IgD-negative memory B cell (primary cell): ENCODE results near the gene NFATC2. TPM values are rescaled to one million over a fixed set of nuclear protein-coding genes. Genes with fewer than 3 reads are reported as not detected.

ENCODE experiments used
- H3K27ac Mint-ChIP-seq, 3 donors: one replicate each; pipeline ENCODE4 v1.8.0; 2020 to 2022; ENCODE audit warnings: mild to moderate bottlenecking in 3 of 3, mixed read lengths in 3 of 3, moderate library complexity in 1 of 3
- H3K27me3 Mint-ChIP-seq: one replicate; pipeline ENCODE4 v1.8.0; 2021; ENCODE audit warnings: mixed read lengths
- H3K36me3 Mint-ChIP-seq: one replicate; pipeline ENCODE4 v1.8.0; 2020; ENCODE audit warnings: mild to moderate bottlenecking, mixed read lengths
- H3K4me1 Mint-ChIP-seq, 3 donors: one replicate each; pipeline ENCODE4 v1.8.0; 2020 to 2022; ENCODE audit warnings: mixed read lengths in 3 of 3, mild to moderate bottlenecking in 1 of 3
- H3K4me3 Mint-ChIP-seq, 4 donors: one replicate each; pipeline ENCODE4 v1.8.0; 2020 to 2022; ENCODE audit warnings: mild to moderate bottlenecking in 4 of 4, mixed read lengths in 4 of 4, moderate library complexity in 3 of 4
- H3K9me3 Mint-ChIP-seq, 3 donors: one replicate each; pipeline ENCODE4 v1.8.0; 2020 to 2021; ENCODE audit warnings: mixed read lengths in 3 of 3, mild to moderate bottlenecking in 1 of 3
- polyA plus RNA-seq: library from polyadenylated mRNA; unstranded; fragments of 300-500 nt; fragmentation: Illumina TruSeq; gene quantifications from one replicate; pipeline ENCODE4 v1.2.3, GENCODE V29; 2021

The NFATC2 gene
- polyA plus RNA-seq = 17.4 TPM

DNA sequence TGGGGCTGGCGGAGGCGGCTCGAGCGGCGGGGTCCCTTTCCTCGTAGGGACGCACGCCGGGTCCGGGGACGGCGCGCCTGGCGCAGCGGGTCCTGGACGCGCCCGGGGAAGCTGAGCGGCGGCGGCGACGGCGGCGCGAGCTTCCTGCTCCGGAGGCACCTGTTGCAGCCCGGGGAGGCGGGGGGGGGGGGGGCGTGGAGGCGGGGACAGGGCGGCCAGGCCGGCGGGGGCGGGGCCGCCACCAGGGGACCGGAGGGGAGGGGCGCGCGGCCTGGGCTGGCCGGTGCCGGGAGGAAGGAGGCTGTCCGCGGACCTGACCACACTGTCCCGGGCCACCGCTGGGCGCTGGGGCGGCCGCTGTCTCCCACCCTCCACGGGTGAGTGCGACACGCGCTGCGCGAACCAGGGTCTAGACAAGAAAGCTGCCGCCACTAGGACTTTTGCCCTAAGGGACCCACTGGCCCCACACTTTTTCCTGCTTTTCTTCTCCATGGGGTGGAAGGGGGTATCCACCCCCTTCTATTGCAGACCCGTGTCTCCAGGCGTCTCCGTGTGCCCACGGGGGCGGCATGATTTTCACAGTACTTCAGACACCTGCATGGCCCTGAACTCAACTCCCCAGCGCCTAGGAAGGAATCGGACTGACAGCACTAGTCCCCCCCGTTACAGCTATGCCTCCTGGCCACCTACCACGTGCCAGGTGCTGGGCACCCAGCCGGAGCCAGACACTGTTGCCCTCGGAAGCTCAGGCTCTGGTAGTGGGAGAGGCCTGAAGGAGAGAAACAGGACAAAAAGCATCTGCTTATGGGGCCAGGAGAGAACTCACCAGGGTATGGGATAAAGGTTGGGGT lies at the start of gene NFATC2:
Gene NFATC2 (minus strand): TSS at position 149 of the 851 bp plus-strand sequence. CDS start 220 bp downstream, outside the sequence.
- Mint-ChIP-seq H3K9me3 (no peaks in the 10 kb centered on the region), H3K4me1 (peaks cover 30 to 37% (median 32%) of the 10 kb centered on the region in 3 donors), H3K27me3 (no peaks in the 10 kb centered on the region)

DNA sequence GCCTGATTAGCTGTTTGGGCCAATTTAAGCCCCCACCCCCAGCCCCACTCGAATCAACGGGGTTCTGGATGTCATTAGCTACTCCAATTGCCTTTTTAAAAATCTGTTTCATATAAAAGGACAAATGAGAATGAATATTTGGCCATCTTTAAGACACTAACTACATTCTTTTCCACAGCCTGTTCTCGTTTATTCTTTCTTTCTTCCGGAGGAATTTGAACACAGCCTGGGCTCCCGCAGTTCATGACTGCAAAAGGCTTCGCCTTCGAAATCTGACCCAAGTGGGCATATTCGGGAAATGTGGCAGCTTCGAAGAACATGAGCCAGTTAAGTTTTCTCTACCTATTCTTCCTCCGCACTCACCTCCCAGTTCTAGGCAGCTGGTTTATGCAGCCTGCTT lies 49.4 kb upstream of the NFATC2 start:
- H3K4me1 Mint-ChIP-seq = peaks cover 13 to 19% (median 14%) of the 10 kb centered on the region in 3 donors
- H3K4me3 Mint-ChIP-seq = no peak overlapping the region
- H3K36me3 Mint-ChIP-seq = no peaks in the 10 kb centered on the region
- H3K9me3 Mint-ChIP-seq = peaks cover 0 to 2% (median 0%) of the 10 kb centered on the region in 3 donors
- peak overlapping the region in 1 of 3 donors; percentile 64 for H3K27ac Mint-ChIP-seq
- H3K27me3 Mint-ChIP-seq = peaks cover 16% of the 10 kb centered on the region

More for the DNA sequence above, at the start of gene NFATC2:
- Mint-ChIP-seq H3K27ac (peak within 1 kb of the TSS; percentile 95 to 98 (median 98)), H3K36me3 (peaks cover 7% of the 10 kb centered on the region), H3K4me3 (peak within 1 kb of the TSS; percentile 94 to 98 (median 98))

DNA sequence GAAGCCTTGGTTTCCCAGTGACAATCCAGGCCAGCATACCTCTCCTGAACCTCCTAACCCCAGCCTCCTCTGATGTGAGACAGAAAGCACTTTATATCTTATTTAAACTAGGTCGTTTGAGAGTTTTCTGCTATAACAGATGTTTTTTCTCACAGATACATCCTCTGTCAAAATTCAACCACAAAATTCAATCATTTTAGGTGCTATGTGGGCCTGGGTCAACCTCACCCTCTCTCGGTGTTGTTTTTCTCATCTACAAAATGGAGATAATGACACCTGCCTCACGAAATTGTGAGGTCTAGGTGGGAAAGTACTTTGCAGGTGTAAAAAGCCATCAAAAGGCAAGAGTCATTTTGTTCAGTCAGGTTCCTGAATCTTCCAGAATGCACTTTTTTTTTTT lies 46.2 kb upstream of the NFATC2 start:
- Mint-ChIP-seq H3K36me3 (no peaks in the 10 kb centered on the region), H3K9me3 (peaks cover 0 to 2% (median 0%) of the 10 kb centered on the region in 3 donors), H3K27ac (no peak overlapping the region), H3K4me1 (peaks cover 3 to 7% (median 4%) of the 10 kb centered on the region in 3 donors), H3K4me3 (no peak overlapping the region), H3K27me3 (peaks cover 21% of the 10 kb centered on the region)

DNA sequence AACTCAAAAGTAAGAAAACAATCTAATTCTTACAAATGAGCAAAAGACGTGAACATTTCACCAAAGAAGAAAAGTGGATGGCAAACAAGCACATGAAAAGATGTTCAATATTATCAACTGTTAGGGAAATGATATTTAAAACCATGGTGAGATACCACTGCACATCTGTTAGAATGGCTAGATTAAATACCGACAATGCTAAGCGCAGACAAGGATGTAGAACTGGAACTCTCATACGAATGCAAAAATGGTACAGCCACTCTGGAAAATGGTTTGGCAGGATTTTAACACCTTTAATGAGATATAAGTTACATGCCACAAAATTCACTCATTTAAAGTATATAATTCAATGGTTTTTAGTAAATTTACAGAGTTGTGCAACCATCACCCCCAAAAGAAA lies 44.6 kb upstream of the NFATC2 start:
- H3K9me3 Mint-ChIP-seq = peaks cover 0 to 2% (median 0%) of the 10 kb centered on the region in 3 donors
- H3K4me1 Mint-ChIP-seq = peaks cover 3 to 7% (median 4%) of the 10 kb centered on the region in 3 donors

DNA sequence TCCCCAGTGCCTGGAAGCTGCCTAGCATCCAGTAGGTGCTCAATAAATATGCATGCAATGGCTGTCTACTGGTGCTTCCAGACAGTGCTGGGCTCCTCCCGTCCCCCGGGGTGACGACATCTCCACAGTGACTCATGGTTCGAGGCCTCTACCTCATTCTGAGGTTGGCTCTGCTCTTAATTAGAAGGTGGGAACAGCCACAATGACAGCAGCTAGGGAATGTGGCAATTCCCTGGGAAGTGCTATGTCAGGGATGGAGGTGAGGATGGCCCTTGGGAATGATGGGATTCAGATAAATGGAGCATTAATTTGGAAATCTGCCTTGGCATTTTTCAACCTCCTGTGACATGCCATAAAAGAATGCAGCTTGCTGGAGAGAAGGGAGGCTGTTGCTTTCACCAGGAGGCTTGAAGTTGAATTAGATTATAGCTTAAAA lies 43.5 kb upstream of the NFATC2 start:
- H3K36me3 Mint-ChIP-seq = no peaks in the 10 kb centered on the region
- no peak overlapping the region for H3K4me3 Mint-ChIP-seq
- H3K4me1 Mint-ChIP-seq = peaks cover 3 to 7% (median 4%) of the 10 kb centered on the region in 3 donors
- peaks cover 21% of the 10 kb centered on the region for H3K27me3 Mint-ChIP-seq
- no peak overlapping the region for H3K27ac Mint-ChIP-seq
- peaks cover 0 to 2% (median 0%) of the 10 kb centered on the region in 3 donors for H3K9me3 Mint-ChIP-seq

More for the DNA sequence above, 44.6 kb upstream of the NFATC2 start:
- Mint-ChIP-seq H3K4me3 (peak overlapping the region in 1 of 4 donors; percentile 42), H3K27ac (no peak overlapping the region), H3K27me3 (peaks cover 21% of the 10 kb centered on the region), H3K36me3 (no peaks in the 10 kb centered on the region)

DNA sequence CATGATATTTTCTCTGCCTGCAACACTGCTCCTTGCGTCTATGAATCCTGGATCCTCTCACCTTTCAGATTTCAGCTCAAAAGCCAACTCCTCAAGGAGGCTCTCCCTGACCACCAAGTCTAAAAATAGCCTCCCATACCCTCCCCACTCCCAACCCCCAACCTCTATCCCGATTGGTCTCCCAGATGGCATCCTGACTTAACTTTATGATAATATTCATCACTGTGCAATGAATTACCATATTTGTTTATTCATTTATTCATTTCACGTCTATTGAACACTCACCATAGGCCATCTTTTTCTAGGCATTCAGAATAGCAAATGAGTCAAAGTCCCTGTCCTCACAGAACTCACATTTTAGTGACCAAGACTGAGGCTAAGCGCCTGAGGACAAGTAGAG lies 42.6 kb upstream of the NFATC2 start:
- peaks cover 0 to 2% (median 0%) of the 10 kb centered on the region in 3 donors for H3K9me3 Mint-ChIP-seq
- H3K27me3 Mint-ChIP-seq = peaks cover 21% of the 10 kb centered on the region
- peaks cover 3 to 7% (median 4%) of the 10 kb centered on the region in 3 donors for H3K4me1 Mint-ChIP-seq
- H3K36me3 Mint-ChIP-seq = no peaks in the 10 kb centered on the region
- no peak overlapping the region for H3K27ac Mint-ChIP-seq
- no peak overlapping the region for H3K4me3 Mint-ChIP-seq

DNA sequence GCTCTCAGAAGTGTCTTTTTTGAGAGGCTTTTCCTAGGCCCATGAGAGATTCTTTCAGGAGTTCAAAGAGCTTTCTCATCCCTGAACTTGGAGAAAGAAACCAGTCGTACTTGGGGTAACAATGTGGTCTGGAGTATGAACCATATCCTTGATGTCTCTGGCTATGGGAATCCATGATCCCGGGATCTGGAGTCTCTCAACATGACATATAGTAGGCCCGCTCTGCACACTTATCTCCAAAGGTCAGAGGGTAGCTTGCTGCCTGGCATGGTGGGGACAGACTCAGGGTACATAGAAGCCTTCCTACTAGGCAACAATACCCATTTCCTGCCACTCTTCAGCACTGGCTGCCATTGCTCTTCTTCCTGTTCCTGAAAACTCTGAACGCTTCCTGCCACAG lies 42.2 kb upstream of the NFATC2 start:
- Mint-ChIP-seq H3K27me3 (peaks cover 21% of the 10 kb centered on the region), H3K9me3 (peaks cover 0 to 2% (median 0%) of the 10 kb centered on the region in 3 donors), H3K27ac (no peak overlapping the region), H3K4me1 (peaks cover 3 to 7% (median 4%) of the 10 kb centered on the region in 3 donors), H3K36me3 (no peaks in the 10 kb centered on the region), H3K4me3 (no peak overlapping the region)

DNA sequence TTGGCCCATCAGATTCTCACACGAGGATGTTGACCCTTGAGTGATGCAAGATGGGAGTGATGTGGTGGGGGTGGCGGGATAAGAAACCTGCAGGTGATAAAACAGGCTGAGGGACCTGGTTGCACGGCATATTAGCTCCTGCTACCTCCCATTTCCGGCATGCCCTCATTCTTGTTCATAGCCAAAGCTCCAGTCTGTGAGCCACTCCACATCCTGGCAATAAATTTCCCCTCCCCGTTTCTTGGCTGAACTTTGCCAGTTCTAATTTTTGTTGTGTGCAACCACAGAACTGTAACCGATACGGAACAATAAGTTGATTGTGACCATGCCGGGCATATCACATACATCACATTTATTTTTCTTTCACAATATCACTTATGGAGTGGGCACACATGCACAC lies 41.6 kb upstream of the NFATC2 start:
- Mint-ChIP-seq H3K36me3 (no peaks in the 10 kb centered on the region), H3K4me1 (peaks cover 3 to 7% (median 4%) of the 10 kb centered on the region in 3 donors), H3K9me3 (peaks cover 0 to 2% (median 0%) of the 10 kb centered on the region in 3 donors)

DNA sequence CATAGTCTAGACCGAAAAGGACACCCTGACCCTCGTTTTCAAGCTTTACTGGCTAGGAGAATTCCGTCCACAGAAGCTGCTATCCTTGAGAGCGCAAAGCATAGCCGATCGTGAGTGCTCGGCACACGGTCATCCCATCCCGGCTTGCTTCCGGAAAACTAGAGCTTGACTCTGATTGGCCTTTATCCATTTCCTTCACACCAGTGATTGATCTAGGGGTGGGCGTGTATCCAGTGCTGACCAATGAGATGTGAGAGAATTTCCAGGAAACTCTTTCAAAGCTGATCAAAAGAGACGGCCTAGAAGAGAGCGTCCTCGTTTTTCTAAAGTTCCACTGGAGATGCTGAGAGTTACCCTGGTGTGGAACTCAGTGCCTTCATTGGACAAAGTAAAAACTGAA lies 41.0 kb upstream of the NFATC2 start:
- Mint-ChIP-seq H3K4me1 (peaks cover 3 to 7% (median 4%) of the 10 kb centered on the region in 3 donors), H3K27ac (no peak overlapping the region), H3K9me3 (peaks cover 0 to 2% (median 0%) of the 10 kb centered on the region in 3 donors), H3K36me3 (no peaks in the 10 kb centered on the region), H3K27me3 (peaks cover 21% of the 10 kb centered on the region), H3K4me3 (no peak overlapping the region)

More for the DNA sequence above, 41.6 kb upstream of the NFATC2 start:
- Mint-ChIP-seq H3K4me3 (no peak overlapping the region), H3K27ac (no peak overlapping the region), H3K27me3 (peaks cover 21% of the 10 kb centered on the region)

DNA sequence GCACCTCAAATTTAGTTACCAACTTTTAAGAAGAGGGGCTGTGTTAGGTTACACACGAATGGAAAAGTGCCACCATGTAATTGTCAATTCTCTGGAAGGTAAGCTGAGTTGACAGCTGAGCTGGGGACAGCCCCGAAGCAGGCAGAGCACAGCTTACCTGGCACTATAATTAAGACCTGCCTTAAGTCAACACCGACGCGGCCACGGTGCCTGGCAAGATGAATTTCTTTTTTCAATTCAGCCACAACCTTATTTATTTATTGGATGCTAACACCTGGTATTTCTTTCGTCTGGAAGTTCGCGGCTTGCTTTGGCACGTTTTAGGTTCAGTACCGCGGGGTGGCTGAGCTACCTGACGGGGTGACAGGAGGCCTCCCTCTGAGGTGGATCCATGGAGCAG lies 40.6 kb upstream of the NFATC2 start:
- H3K27me3 Mint-ChIP-seq = peaks cover 21% of the 10 kb centered on the region
- peaks cover 3 to 7% (median 4%) of the 10 kb centered on the region in 3 donors for H3K4me1 Mint-ChIP-seq
- H3K36me3 Mint-ChIP-seq = no peaks in the 10 kb centered on the region
- H3K4me3 Mint-ChIP-seq = no peak overlapping the region
- H3K9me3 Mint-ChIP-seq = peaks cover 0 to 2% (median 0%) of the 10 kb centered on the region in 3 donors
- no peak overlapping the region for H3K27ac Mint-ChIP-seq

DNA sequence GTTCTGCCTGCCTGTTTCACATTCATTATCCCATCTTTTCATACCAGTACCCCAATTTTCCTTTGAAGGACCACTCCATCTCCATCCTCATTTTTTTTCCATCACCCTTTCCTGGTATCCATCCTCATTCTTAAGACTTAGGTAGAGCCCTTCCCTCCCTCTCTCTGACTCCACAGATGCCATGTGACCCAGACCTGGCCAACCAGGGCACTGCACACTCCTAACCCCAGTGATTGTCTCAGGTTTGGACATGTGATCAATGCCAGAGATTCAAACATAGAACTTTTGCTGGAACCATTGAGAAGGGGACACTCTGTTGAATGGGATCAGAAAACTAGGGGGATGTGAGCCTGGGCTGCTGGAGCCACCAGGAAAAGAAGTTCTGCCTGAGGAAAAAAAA lies 39.1 kb upstream of the NFATC2 start:
- Mint-ChIP-seq H3K27me3 (peaks cover 15% of the 10 kb centered on the region), H3K27ac (no peak overlapping the region), H3K9me3 (peaks cover 0 to 2% (median 0%) of the 10 kb centered on the region in 3 donors), H3K4me1 (peaks cover 0 to 5% (median 0%) of the 10 kb centered on the region in 3 donors), H3K4me3 (no peak overlapping the region), H3K36me3 (peaks cover 1% of the 10 kb centered on the region)

DNA sequence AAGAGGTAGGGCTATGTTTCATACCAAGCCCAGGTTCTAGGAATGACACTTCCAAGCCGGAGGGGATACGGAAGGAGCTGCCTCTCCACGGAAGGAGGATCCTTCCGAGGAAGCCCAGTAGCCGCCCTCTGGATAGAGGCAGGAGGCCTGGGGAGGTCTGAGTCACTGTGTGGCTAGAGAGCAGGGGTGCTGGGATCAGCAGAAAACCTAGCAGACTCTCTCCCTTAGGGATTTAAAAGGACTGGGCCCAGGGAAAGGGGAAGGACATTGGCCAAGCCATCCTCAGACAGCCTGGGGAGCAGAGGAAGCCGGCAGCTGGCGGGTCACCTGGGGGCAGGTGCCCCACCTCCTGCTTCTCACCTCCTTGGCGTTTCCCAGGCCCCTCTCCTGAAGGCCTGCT lies 36.6 kb upstream of the NFATC2 start:
- Mint-ChIP-seq H3K4me3 (no peak overlapping the region), H3K36me3 (peaks cover 3% of the 10 kb centered on the region), H3K27ac (no peak overlapping the region), H3K4me1 (no peaks in the 10 kb centered on the region), H3K9me3 (peaks cover 0 to 1% (median 0%) of the 10 kb centered on the region in 3 donors), H3K27me3 (peaks cover 4% of the 10 kb centered on the region)

DNA sequence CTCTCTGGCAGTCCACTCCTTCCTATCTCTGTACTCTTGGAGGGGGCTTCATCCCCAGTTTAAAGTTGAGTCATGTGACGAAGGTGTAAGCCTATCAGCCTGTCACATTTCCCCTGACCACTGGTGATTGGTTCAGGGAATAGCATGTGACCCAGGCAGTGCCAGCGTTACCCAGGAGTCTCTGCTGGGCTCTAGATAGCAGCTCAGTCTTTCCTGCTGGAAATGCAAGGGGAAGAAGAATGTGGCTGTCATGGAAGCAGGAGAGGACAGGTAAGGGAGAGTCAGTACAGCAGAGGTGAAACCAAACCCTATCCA lies 35.6 kb upstream of the NFATC2 start:
- Mint-ChIP-seq H3K36me3 (peaks cover 3% of the 10 kb centered on the region), H3K4me3 (no peak overlapping the region), H3K27me3 (no peaks in the 10 kb centered on the region), H3K9me3 (peaks cover 0 to 1% (median 0%) of the 10 kb centered on the region in 3 donors), H3K4me1 (no peaks in the 10 kb centered on the region), H3K27ac (no peak overlapping the region)

DNA sequence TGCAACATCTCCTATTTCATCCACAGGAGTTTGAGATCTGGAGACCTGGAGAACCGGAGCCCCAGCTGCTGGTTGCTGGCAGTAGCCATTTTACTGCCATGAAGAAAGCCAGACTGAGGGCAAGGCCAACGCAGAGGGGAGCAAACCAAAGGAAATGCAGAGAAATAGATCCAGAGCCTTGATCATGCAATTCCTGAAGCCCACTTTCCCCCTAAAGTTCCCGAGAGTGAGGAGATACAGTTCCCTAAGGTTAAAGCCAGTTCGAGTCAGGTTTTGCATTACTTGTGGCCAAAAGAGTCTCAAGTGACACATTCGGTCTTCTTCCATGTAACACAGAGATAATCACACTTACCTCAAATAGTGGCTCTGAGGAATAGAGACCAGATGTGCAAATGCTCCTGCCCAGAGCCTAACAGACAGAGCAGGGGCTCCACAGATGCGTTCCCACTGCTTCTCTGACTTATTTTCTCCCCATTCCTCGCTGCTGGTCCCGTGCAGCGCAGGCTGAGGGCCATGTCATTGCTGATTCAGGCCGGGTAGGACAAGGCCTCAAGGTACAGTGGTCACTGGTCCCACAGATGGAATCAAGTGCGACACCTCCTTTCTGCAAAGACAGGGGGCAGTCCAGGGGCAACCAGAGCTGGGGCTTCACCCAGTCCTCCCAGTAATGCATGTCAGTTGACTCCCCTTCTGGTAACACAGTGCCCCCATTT lies 35.1 kb upstream of the NFATC2 start:
- Mint-ChIP-seq H3K9me3 (peaks cover 0 to 1% (median 0%) of the 10 kb centered on the region in 3 donors), H3K4me1 (no peaks in the 10 kb centered on the region), H3K27ac (no peak overlapping the region), H3K4me3 (no peak overlapping the region), H3K36me3 (peaks cover 3% of the 10 kb centered on the region), H3K27me3 (no peaks in the 10 kb centered on the region)

DNA sequence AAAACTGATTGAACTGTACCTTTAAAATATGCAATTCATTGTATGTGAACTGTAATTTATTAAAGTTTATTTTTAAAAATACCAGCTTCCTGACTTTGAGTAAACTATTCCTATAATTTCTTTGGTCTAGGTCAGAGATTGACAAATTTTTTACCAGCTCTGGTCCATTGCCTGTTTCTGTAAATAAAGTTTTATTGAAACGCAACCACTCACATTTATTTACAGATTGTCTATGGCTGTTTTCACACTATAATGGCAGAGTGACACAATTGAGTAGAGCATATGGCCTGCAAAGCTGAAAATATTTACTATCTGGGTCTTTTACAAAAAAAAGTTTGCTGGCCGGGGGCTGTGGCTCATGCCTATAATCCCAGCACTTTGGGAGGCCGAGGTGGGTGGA lies 33.0 kb upstream of the NFATC2 start:
- Mint-ChIP-seq H3K27me3 (no peaks in the 10 kb centered on the region), H3K27ac (no peak overlapping the region), H3K4me3 (no peak overlapping the region), H3K9me3 (peaks cover 1 to 4% (median 1%) of the 10 kb centered on the region in 3 donors), H3K36me3 (peaks cover 3% of the 10 kb centered on the region), H3K4me1 (no peaks in the 10 kb centered on the region)
